NB4 (cell line): Measurements from ENCODE around the gene CKAP4.

Experiments
- DNase-seq: peaks from one replicate; pipeline ENCODE4 v3.0.0; 2010; ENCODE audit warnings: low read depth
- H3K4me3 ChIP-seq: one replicate; pipeline ENCODE4 v1.5.1; 2011; ENCODE audit warnings: mild to moderate bottlenecking, low read depth, low read length, moderate library complexity
- CTCF ChIP-seq: IDR thresholded peaks from one replicate; pipeline ENCODE4 v1.5.1; 2012; ENCODE audit warnings: low read depth, low read length
- MAX ChIP-seq: IDR thresholded peaks from 2 replicates; pipeline ENCODE4 v1.6.1; 2011; ENCODE audit warnings: low read depth, low read length
- MYC ChIP-seq: IDR thresholded peaks from 2 replicates; pipeline ENCODE4 v1.6.1; 2011; ENCODE audit warnings: low read depth, low read length
- POLR2A ChIP-seq: IDR thresholded peaks from 2 replicates; pipeline ENCODE4 v1.6.1; 2011; ENCODE audit warnings: mild to moderate bottlenecking; ENCODE audit not compliant: insufficient read length; ENCODE audit errors: extremely low read depth

The CKAP4 gene

GRCh38 chr12:106193394-106194215 is 54.2 kb downstream of the CKAP4 start:
- no peak overlapping the region for H3K4me3 ChIP-seq
- DNase-seq = no peak
- TF ChIP-seq MAX (no peak), CTCF (no peak), POLR2A (no peak), MYC (no peak)

- no peak for DNase-seq
- TF ChIP-seq MAX = no peak
- no peak for TF ChIP-seq POLR2A
- TF ChIP-seq CTCF = no peak
- no peak for TF ChIP-seq MYC
These were observed 55.0 kb downstream of the CKAP4 start for GRCh38 chr12:106192659-106193393.

GRCh38 chr12:106190581-106190980 is 57.2 kb downstream of the CKAP4 start:
- TF ChIP-seq CTCF (no peak), MAX (no peak), MYC (no peak), POLR2A (no peak)
- no peak overlapping the region for H3K4me3 ChIP-seq
- DNase-seq = no peak

More at GRCh38 chr12:106192659-106193393, 55.0 kb downstream of the CKAP4 start:
- H3K4me3 ChIP-seq = no peak overlapping the region

- DNase-seq = no peak
- H3K4me3 ChIP-seq = no peak overlapping the region
- no peak for TF ChIP-seq POLR2A
- no peak for TF ChIP-seq CTCF
These were observed 58.5 kb downstream of the CKAP4 start for GRCh38 chr12:106189341-106189740.

GRCh38 chr12:106188256-106188655 is 59.6 kb downstream of the CKAP4 start:
- H3K4me3 ChIP-seq = no peak overlapping the region
- TF ChIP-seq MYC = no peak
- no peak for TF ChIP-seq MAX
- no peak for TF ChIP-seq POLR2A
- TF ChIP-seq CTCF = no peak
- no peak for DNase-seq
